Left forelimb (tissue), 1 donor: Measurements from ENCODE around the gene CSTPP1.

Experiments used
- DNase-seq: peaks from one replicate; pipeline ENCODE4 v3.0.0-alpha.2; 2018; ENCODE audit warnings: low spot score

Gene CSTPP1

GRCh38 chr11:47208628-47209027, 272.1 kb downstream of the CSTPP1 start:
- DNase-seq, result no peak
